GM10248 (cell line): Measurements from ENCODE around the gene FAM20C.

Experiments
- CTCF ChIA-PET: fragments of 300-600 bp; sonication (Branson Sonifier 250); formaldehyde crosslinking; extraction: SDS; loops from one replicate; lab custom pipeline; 2021; ENCODE audit warnings: antibody characterized with exemption; lab: Yijun Ruan, JAX
- POLR2A ChIA-PET: fragments of 350-650 bp; sonication (Branson Sonifier 250); formaldehyde crosslinking; extraction: SDS; loops from one replicate; lab custom pipeline; 2020; ENCODE audit warnings: antibody characterized with exemption; lab: Yijun Ruan, JAX
- DNase-seq: peaks from one replicate; pipeline ENCODE4 v3.0.0; 2012; ENCODE audit errors: extremely low spot score
- CTCF ChIP-seq: IDR thresholded peaks from 2 replicates; pipeline ENCODE4 v1.5.1; 2012; ENCODE audit warnings: mild to moderate bottlenecking, low read depth; ENCODE audit errors: extremely low read depth, missing control alignments, control extremely low read depth

FAM20C gene

GRCh38 chr7:232410-233248, 40.3 kb downstream of the FAM20C start:
- POLR2A ChIA-PET = no interaction called here
- DNase-seq = no peak

GRCh38 chr7:233249-234035, 41.1 kb downstream of the FAM20C start:
- CTCF ChIA-PET = no interaction called here
- no peak for TF ChIP-seq CTCF
- POLR2A ChIA-PET = no interaction called here
- no peak for DNase-seq

More at GRCh38 chr7:232410-233248, 40.3 kb downstream of the FAM20C start:
- TF ChIP-seq CTCF = no peak
- CTCF ChIA-PET = no interaction called here

- no peak for TF ChIP-seq CTCF
- ChIA-PET CTCF (no interaction called here), POLR2A (no interaction called here)
- DNase-seq = no peak
These were observed 41.8 kb downstream of the FAM20C start for GRCh38 chr7:234051-234707.

GRCh38 chr7:234708-235553, 42.6 kb downstream of the FAM20C start:
- POLR2A ChIA-PET = no interaction called here
- CTCF ChIA-PET = no interaction called here
- TF ChIP-seq CTCF = no peak
- DNase-seq = no peak

GRCh38 chr7:235576-236395, 43.4 kb downstream of the FAM20C start:
- ChIA-PET POLR2A (no interaction called here), CTCF (no interaction called here)
- DNase-seq = no peak
- no peak for TF ChIP-seq CTCF
